ELF-1 (cell line): Measurements from ENCODE around the gene SDHAF2.
"Not testable (repeated sequence)": the region's sequence is repeated elsewhere in the genome, so short reads cannot be mapped to it uniquely, and the experiment has no call there.

Experiments used
- DNase-seq: peaks from one replicate; pipeline ENCODE4 v3.0.0-alpha.2; 2016; ENCODE audit warnings: low read depth, low spot score

The SDHAF2 gene

GRCh38 chr11:61476371-61476770 is 46.4 kb downstream of the SDHAF2 start:
- no peak for DNase-seq

GRCh38 chr11:61477126-61477525 is 47.2 kb downstream of the SDHAF2 start:
- DNase-seq, result no peak

- DNase-seq, result peak; percentile 80
Measured at GRCh38 chr11:61477727-61478148, 47.8 kb downstream of the SDHAF2 start.

- DNase-seq, result not testable (repeated sequence)
Measured at GRCh38 chr11:61479360-61480058, 49.6 kb downstream of the SDHAF2 start.

GRCh38 chr11:61480261-61480993 is 50.5 kb downstream of the SDHAF2 start:
- DNase-seq, result no peak

- DNase-seq, result peak; percentile 94
Measured at GRCh38 chr11:61480994-61481335, 51.0 kb downstream of the SDHAF2 start.

- no peak for DNase-seq
Measured at GRCh38 chr11:61481806-61482205, 51.9 kb downstream of the SDHAF2 start.

- DNase-seq, result peak; percentile 82
Measured at GRCh38 chr11:61482513-61482912, 52.6 kb downstream of the SDHAF2 start.

GRCh38 chr11:61484541-61484940 is 54.6 kb downstream of the SDHAF2 start:
- no peak for DNase-seq

GRCh38 chr11:61485080-61485479 is 55.2 kb downstream of the SDHAF2 start:
- no peak for DNase-seq

- no peak for DNase-seq
Measured at GRCh38 chr11:61486011-61486620, 56.2 kb downstream of the SDHAF2 start.

- DNase-seq, result no peak
Measured at GRCh38 chr11:61486779-61487178, 56.9 kb downstream of the SDHAF2 start.

- DNase-seq, result no peak
Measured at GRCh38 chr11:61487342-61488025, 57.6 kb downstream of the SDHAF2 start.

- DNase-seq, result peak; percentile 97
Measured at GRCh38 chr11:61488651-61489291, 58.8 kb downstream of the SDHAF2 start.

- peak; percentile 79 for DNase-seq
Measured at GRCh38 chr11:61489833-61490721, 60.2 kb downstream of the SDHAF2 start.

GRCh38 chr11:61491736-61492395 is 61.9 kb downstream of the SDHAF2 start:
- no peak for DNase-seq

GRCh38 chr11:61494381-61494961 is 64.5 kb downstream of the SDHAF2 start:
- DNase-seq, result no peak

- DNase-seq, result no peak
Measured at GRCh38 chr11:61495801-61496601, 66.1 kb downstream of the SDHAF2 start.
